ENCODE measurements around the gene CUEDC2. TPM values are rescaled to one million over a fixed set of nuclear protein-coding genes. Genes with fewer than 3 reads are reported as not detected.
A peak's percentile ranks its signal among the peaks of the same experiment; 100 is the strongest.

Gene CUEDC2
- total and polyA plus RNA-seq, 2 donors, result 40.5 to 52.4 TPM

DNA sequence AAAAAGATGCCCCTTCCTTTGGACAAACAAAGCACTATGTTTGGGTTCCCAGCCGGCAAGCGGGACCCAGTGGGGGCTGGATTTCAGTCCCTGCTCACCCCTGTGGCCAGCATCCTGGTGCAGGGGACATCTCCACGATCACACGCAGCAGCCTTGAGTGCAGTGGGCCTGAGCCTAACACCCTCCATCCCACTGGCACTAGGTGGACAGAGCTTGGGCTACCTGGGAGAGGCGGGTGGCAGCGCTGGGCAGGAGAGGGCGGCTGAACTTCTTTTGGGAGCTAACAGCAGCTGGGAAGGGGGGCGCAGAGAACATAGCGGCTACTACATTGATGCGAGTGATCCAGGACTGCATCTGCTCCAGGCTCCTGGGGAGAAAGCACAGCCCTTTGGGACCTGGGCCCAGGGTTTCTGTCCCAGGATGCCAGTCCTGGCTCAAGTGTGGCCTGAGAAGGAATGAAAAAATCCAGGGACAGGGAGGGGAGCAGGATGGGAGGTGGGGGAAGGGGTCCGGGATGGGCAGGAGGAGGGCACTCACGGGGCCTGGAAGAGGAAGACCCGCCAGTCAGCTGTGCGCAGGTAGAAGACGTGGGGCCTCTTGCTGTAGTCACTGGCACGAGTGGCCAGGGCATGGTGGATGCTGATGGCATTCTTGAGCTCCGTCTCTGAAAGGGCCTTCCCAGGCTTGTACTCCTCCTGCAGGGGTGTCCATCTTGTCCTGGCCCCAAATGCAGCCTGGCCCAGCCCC is 27.8 kb downstream of the CUEDC2 start:
- Histone ChIP-seq H3K4me1 (ENCODE audit: control insufficient read depth in 2 of 2, insufficient read depth in 2 of 2, low read length in 2 of 2) (peaks cover 3 to 18% of the 10 kb centered on the region in 2 donors), H3K27ac (ENCODE audit: low read depth in 1 of 2, low read length in 1 of 2) (no peak overlapping the region), H3K4me3 (ENCODE audit: low read length in 2 of 2) (no peak overlapping the region), H3K9me3 (ENCODE audit: control insufficient read depth in 2 of 2, insufficient read depth in 1 of 2, low read length in 1 of 2) (no peaks in the 10 kb centered on the region), H3K27me3 (ENCODE audit: control insufficient read depth in 2 of 2, insufficient read depth in 1 of 2, low read length in 1 of 2) (peaks cover 24 to 41% of the 10 kb centered on the region in 2 donors), H3K36me3 (ENCODE audit: control insufficient read depth in 2 of 2, insufficient read depth in 2 of 2, low read length in 1 of 2) (peaks cover 9 to 16% of the 10 kb centered on the region in 2 donors)
- no peak for DNase-seq (ENCODE audit: low read depth in 6 of 9, low spot score in 9 of 9)
- WGBS, result 93% methylated on average over 17 of the region's 17 CpGs

DNA sequence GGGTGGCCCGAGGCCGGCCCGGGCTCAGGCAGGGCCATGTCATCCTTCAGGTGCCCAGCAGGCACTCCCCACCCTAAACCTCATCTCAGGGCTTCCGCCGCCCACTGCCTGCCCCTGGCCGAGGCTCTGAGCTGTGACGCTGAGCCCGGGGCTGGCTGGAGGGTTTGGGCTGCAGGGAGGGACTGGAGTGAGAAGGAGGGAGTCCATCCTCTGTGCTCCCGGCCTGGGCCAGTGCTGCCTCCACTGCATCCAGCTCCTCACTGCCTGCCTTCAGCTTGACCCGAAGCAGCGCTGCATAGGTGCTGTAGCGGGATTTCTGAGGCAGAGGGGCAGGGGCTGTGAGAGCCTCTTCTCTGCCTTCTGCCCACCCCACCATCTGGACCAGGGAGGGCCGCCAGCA is 29.3 kb downstream of the CUEDC2 start:
- WGBS, result 96% methylated on average over 13 of the region's 13 CpGs
- Histone ChIP-seq H3K4me3 (ENCODE audit: low read length in 2 of 2) (no peak overlapping the region), H3K4me1 (ENCODE audit: control insufficient read depth in 2 of 2, insufficient read depth in 2 of 2, low read length in 2 of 2) (peaks cover 0 to 13% of the 10 kb centered on the region in 2 donors), H3K27me3 (ENCODE audit: control insufficient read depth in 2 of 2, insufficient read depth in 1 of 2, low read length in 1 of 2) (peaks cover 9 to 33% of the 10 kb centered on the region in 2 donors), H3K36me3 (ENCODE audit: control insufficient read depth in 2 of 2, insufficient read depth in 2 of 2, low read length in 1 of 2) (peaks cover 9 to 18% of the 10 kb centered on the region in 2 donors), H3K9me3 (ENCODE audit: control insufficient read depth in 2 of 2, insufficient read depth in 1 of 2, low read length in 1 of 2) (no peaks in the 10 kb centered on the region), H3K27ac (ENCODE audit: low read depth in 1 of 2, low read length in 1 of 2) (no peak overlapping the region)
- DNase-seq (ENCODE audit: low read depth in 6 of 9, low spot score in 9 of 9), result no peak

DNA sequence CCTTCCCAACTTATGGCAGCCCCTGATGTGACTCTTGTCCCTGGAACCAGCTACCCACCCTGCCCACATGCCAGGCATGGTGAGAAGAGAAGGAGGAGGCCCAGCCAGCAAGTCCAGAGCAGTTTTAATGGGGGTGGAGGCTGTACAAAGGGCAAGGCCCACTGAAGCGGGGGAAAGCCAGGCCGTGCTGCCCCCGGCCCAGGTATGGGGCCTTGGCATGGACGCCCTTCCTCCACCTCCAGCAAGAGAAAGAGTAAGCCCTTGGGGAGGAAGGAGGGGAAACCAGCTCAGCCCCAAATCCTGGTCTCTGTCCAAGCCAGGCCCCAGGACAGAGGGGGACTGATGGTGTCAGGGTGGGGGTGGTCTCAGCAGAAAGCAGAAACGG is 29.9 kb downstream of the CUEDC2 start:
- no peak overlapping the region for H3K4me3 ChIP-seq (ENCODE audit: low read length in 2 of 2)
- H3K9me3 ChIP-seq (ENCODE audit: control insufficient read depth in 2 of 2, insufficient read depth in 1 of 2, low read length in 1 of 2), result no peaks in the 10 kb centered on the region
- no peak for DNase-seq (ENCODE audit: low read depth in 6 of 9, low spot score in 9 of 9)
- no peak overlapping the region for H3K27ac ChIP-seq (ENCODE audit: low read depth in 1 of 2, low read length in 1 of 2)
- peaks cover 9 to 25% of the 10 kb centered on the region in 2 donors for H3K36me3 ChIP-seq (ENCODE audit: control insufficient read depth in 2 of 2, insufficient read depth in 2 of 2, low read length in 1 of 2)
- peaks cover 0 to 17% of the 10 kb centered on the region in 2 donors for H3K4me1 ChIP-seq (ENCODE audit: control insufficient read depth in 2 of 2, insufficient read depth in 2 of 2, low read length in 2 of 2)
- H3K27me3 ChIP-seq (ENCODE audit: control insufficient read depth in 2 of 2, insufficient read depth in 1 of 2, low read length in 1 of 2), result peaks cover 3 to 27% of the 10 kb centered on the region in 2 donors
- WGBS, result over 99% methylated on average over 5 of the region's 5 CpGs

DNA sequence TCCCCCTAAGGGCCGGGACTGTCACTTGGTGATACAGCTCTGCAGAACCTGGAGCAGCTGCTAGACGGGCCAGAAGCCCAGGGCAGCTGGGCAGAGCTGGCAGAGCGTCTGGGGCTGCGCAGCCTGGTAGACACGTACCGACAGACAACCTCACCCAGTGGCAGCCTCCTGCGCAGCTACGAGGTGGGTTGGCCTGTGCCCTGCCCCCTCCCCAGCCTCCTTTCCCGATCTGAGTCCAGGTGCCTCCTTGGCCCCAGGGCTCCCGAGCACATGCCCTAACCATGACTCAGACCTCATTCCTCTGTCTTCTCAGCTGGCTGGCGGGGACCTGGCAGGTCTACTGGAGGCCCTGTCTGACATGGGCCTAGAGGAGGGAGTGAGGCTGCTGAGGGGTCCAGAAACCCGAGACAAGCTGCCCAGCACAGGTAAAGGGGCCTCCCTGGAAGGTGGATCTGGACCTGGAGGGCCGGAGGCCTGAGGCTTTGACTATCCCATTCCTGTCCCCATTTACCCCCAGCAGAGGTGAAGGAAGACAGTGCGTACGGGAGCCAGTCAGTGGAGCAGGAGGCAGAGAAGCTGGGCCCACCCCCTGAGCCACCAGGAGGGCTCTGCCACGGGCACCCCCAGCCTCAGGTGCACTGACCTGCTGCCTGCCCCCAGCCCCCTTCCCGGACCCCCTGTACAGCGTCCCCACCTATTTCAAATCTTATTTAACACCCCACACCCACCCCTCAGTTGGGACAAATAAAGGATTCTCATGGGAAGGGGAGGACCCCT is 30.5 kb downstream of the CUEDC2 start:
- H3K4me3 ChIP-seq (ENCODE audit: low read length in 2 of 2), result no peak overlapping the region
- H3K27me3 ChIP-seq (ENCODE audit: control insufficient read depth in 2 of 2, insufficient read depth in 1 of 2, low read length in 1 of 2), result peaks cover 0 to 21% of the 10 kb centered on the region in 2 donors
- H3K27ac ChIP-seq (ENCODE audit: low read depth in 1 of 2, low read length in 1 of 2), result no peak overlapping the region
- no peaks in the 10 kb centered on the region for H3K9me3 ChIP-seq (ENCODE audit: control insufficient read depth in 2 of 2, insufficient read depth in 1 of 2, low read length in 1 of 2)
- peaks cover 9 to 28% of the 10 kb centered on the region in 2 donors for H3K36me3 ChIP-seq (ENCODE audit: control insufficient read depth in 2 of 2, insufficient read depth in 2 of 2, low read length in 1 of 2)
- WGBS, result 95% methylated on average over 18 of the region's 18 CpGs
- H3K4me1 ChIP-seq (ENCODE audit: control insufficient read depth in 2 of 2, insufficient read depth in 2 of 2, low read length in 2 of 2), result peaks cover 0 to 18% of the 10 kb centered on the region in 2 donors
- DNase-seq (ENCODE audit: low read depth in 6 of 9, low spot score in 9 of 9), result no peak

DNA sequence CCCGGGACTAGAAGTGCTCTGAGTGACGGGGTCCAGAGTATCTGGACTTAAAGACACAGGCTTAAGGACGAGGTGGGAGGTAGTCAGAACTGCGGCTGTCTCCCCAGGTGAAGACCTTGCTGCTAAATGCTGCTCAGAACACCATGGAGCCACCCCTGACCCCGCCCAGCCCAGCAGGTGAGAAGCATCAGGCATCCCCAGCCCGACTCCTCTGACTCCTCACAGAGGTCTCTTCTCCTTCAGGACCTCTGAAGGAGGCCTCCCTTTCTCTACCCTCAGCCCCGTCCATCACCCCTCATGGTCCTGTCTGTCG is 31.1 kb downstream of the CUEDC2 start:
- Histone ChIP-seq H3K27me3 (ENCODE audit: control insufficient read depth in 2 of 2, insufficient read depth in 1 of 2, low read length in 1 of 2) (peaks cover 0 to 18% of the 10 kb centered on the region in 2 donors), H3K9me3 (ENCODE audit: control insufficient read depth in 2 of 2, insufficient read depth in 1 of 2, low read length in 1 of 2) (no peaks in the 10 kb centered on the region), H3K4me3 (ENCODE audit: low read length in 2 of 2) (no peak overlapping the region), H3K27ac (ENCODE audit: low read depth in 1 of 2, low read length in 1 of 2) (no peak overlapping the region), H3K36me3 (ENCODE audit: control insufficient read depth in 2 of 2, insufficient read depth in 2 of 2, low read length in 1 of 2) (peaks cover 9 to 31% of the 10 kb centered on the region in 2 donors), H3K4me1 (ENCODE audit: control insufficient read depth in 2 of 2, insufficient read depth in 2 of 2, low read length in 2 of 2) (peaks cover 0 to 24% of the 10 kb centered on the region in 2 donors)
- no peak for DNase-seq (ENCODE audit: low read depth in 6 of 9, low spot score in 9 of 9)
- 98% methylated on average over 8 of the region's 8 CpGs for WGBS

DNA sequence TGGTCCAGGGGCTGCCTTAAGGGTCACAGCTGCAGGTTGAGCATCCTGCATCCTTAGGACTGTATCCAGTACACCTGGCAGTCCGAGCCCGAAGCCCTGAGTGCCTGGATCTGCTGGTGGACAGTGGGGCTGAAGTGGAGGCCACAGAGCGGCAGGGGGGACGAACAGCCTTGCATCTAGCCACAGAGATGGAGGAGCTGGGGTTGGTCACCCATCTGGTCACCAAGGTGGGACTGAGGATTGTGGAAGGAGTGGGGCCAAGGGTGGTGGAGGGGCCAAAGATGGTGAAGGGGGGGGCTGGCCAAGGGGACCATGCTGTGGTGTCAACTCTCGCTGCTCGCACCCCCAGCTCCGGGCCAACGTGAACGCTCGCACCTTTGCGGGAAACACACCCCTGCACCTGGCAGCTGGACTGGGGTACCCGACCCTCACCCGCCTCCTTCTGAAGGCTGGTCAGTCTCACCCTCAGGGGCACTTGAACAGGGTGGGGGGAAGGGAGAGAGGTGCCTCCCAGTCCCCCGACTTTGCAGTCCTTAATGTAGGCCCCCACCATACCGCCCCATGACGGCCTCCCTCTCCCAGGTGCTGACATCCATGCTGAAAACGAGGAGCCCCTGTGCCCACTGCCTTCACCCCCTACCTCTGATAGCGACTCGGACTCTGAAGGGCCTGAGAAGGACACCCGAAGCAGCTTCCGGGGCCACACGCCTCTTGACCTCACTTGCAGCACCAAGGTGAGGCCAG is 31.6 kb downstream of the CUEDC2 start:
- DNase-seq (ENCODE audit: low read depth in 6 of 9, low spot score in 9 of 9), result no peak
- Histone ChIP-seq H3K36me3 (ENCODE audit: control insufficient read depth in 2 of 2, insufficient read depth in 2 of 2, low read length in 1 of 2) (peaks cover 9 to 31% of the 10 kb centered on the region in 2 donors), H3K27ac (ENCODE audit: low read depth in 1 of 2, low read length in 1 of 2) (no peak overlapping the region), H3K27me3 (ENCODE audit: control insufficient read depth in 2 of 2, insufficient read depth in 1 of 2, low read length in 1 of 2) (peaks cover 0 to 17% of the 10 kb centered on the region in 2 donors), H3K9me3 (ENCODE audit: control insufficient read depth in 2 of 2, insufficient read depth in 1 of 2, low read length in 1 of 2) (no peaks in the 10 kb centered on the region), H3K4me1 (ENCODE audit: control insufficient read depth in 2 of 2, insufficient read depth in 2 of 2, low read length in 2 of 2) (peaks cover 0 to 28% of the 10 kb centered on the region in 2 donors), H3K4me3 (ENCODE audit: low read length in 2 of 2) (no peak overlapping the region)
- 97% methylated on average over 22 of the region's 22 CpGs for WGBS

DNA sequence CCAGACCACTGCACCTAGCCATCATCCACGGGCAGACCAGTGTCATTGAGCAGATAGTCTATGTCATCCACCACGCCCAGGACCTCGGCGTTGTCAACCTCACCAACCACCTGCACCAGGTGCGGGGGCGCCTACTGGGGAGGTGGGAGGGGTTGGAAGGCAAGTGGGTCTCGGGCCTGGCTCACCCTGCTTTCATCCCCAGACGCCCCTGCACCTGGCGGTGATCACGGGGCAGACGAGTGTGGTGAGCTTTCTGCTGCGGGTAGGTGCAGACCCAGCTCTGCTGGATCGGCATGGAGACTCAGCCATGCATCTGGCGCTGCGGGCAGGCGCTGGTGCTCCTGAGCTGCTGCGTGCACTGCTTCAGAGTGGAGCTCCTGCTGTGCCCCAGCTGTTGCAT is 32.3 kb downstream of the CUEDC2 start:
- no peak for DNase-seq (ENCODE audit: low read depth in 6 of 9, low spot score in 9 of 9)
- H3K4me1 ChIP-seq (ENCODE audit: control insufficient read depth in 2 of 2, insufficient read depth in 2 of 2, low read length in 2 of 2), result peaks cover 0 to 33% of the 10 kb centered on the region in 2 donors
- H3K9me3 ChIP-seq (ENCODE audit: control insufficient read depth in 2 of 2, insufficient read depth in 1 of 2, low read length in 1 of 2), result no peaks in the 10 kb centered on the region
- peaks cover 0 to 16% of the 10 kb centered on the region in 2 donors for H3K27me3 ChIP-seq (ENCODE audit: control insufficient read depth in 2 of 2, insufficient read depth in 1 of 2, low read length in 1 of 2)
- H3K27ac ChIP-seq (ENCODE audit: low read depth in 1 of 2, low read length in 1 of 2), result no peak overlapping the region
- H3K36me3 ChIP-seq (ENCODE audit: control insufficient read depth in 2 of 2, insufficient read depth in 2 of 2, low read length in 1 of 2), result peaks cover 9 to 31% of the 10 kb centered on the region in 2 donors
- WGBS, result 90% methylated on average over 17 of the region's 17 CpGs
- H3K4me3 ChIP-seq (ENCODE audit: low read length in 2 of 2), result no peak overlapping the region

DNA sequence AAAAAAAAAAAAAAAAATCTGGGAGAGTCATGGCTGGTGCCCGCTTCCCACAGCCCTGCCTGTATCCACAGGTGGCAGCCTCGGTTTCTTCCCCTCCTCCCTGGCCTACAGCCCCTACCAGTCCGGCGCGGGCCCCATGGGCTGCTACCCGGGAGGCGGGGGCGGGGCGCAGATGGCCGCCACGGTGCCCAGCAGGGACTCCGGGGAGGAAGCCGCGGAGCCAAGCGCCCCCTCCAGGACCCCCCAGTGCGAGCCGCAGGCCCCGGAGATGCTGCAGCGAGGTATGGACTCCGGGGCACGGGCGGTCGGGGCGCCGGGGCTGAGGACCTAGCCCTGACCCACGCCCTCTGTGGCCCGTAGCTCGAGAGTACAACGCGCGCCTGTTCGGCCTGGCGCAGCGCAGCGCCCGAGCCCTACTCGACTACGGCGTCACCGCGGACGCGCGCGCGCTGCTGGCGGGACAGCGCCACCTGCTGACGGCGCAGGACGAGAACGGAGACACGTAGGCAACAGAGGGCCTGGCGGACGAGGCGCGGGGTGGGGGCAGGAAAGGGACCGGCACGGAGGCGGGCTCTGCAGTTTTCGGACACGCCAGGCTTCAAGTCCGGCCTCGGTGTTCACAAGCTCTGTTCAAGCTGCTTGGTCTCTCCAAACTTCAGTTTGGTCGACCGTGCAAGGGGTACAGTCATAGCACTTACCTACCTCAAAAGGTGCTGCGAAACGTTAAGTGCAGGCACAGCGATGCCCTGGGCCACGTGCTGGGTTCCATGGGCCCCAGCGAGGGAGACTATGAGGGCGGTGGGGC is 33.0 kb downstream of the CUEDC2 start:
- DNase-seq (ENCODE audit: low read depth in 6 of 9, low spot score in 9 of 9), result peak in 8 of 9 donors; percentile 71 to 92 (median 83)
- Histone ChIP-seq H3K4me3 (ENCODE audit: low read length in 2 of 2) (peak overlapping the region; percentile 47 to 51), H3K9me3 (ENCODE audit: control insufficient read depth in 2 of 2, insufficient read depth in 1 of 2, low read length in 1 of 2) (no peaks in the 10 kb centered on the region), H3K36me3 (ENCODE audit: control insufficient read depth in 2 of 2, insufficient read depth in 2 of 2, low read length in 1 of 2) (peaks cover 9 to 31% of the 10 kb centered on the region in 2 donors), H3K27me3 (ENCODE audit: control insufficient read depth in 2 of 2, insufficient read depth in 1 of 2, low read length in 1 of 2) (peaks cover 0 to 22% of the 10 kb centered on the region in 2 donors), H3K4me1 (ENCODE audit: control insufficient read depth in 2 of 2, insufficient read depth in 2 of 2, low read length in 2 of 2) (peaks cover 3 to 39% of the 10 kb centered on the region in 2 donors), H3K27ac (ENCODE audit: low read depth in 1 of 2, low read length in 1 of 2) (peak overlapping the region in 1 of 2 donors; percentile 69)
- WGBS, result 5% methylated on average over 72 of the region's 72 CpGs

All from thymus (tissue), 11 donors.